GM10266 (cell line): ENCODE measurements around the gene EBNA1BP2.
"Not testable (repeated sequence)": the region's sequence is repeated elsewhere in the genome, so short reads cannot be mapped to it uniquely, and the experiment has no call there.

Experiments used
- DNase-seq: peaks from one replicate; pipeline ENCODE4 v3.0.0; 2012; ENCODE audit errors: extremely low spot score
- TF ChIP-seq, protein P1 (sequence below): IDR thresholded peaks from 2 replicates; pipeline ENCODE4 v1.5.1; 2012; ENCODE audit warnings: mild to moderate bottlenecking, low read depth; ENCODE audit not compliant: control insufficient read depth, insufficient read depth; ENCODE audit errors: missing control alignments

EBNA1BP2 gene, protein sequence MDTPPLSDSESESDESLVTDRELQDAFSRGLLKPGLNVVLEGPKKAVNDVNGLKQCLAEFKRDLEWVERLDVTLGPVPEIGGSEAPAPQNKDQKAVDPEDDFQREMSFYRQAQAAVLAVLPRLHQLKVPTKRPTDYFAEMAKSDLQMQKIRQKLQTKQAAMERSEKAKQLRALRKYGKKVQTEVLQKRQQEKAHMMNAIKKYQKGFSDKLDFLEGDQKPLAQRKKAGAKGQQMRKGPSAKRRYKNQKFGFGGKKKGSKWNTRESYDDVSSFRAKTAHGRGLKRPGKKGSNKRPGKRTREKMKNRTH

GRCh38 chr1:43171876-43172526, at the start of gene EBNA1BP2, which contains the start of gene CFAP57:
Gene EBNA1BP2, minus strand, starts transcription at chr1:43172290. Its CDS starts 172 bp downstream, at chr1:43172118.
Gene CFAP57, plus strand, starts transcription at chr1:43172330. Its CDS starts 424 bp downstream, at chr1:43172754.
- TF ChIP-seq, protein P1, sequence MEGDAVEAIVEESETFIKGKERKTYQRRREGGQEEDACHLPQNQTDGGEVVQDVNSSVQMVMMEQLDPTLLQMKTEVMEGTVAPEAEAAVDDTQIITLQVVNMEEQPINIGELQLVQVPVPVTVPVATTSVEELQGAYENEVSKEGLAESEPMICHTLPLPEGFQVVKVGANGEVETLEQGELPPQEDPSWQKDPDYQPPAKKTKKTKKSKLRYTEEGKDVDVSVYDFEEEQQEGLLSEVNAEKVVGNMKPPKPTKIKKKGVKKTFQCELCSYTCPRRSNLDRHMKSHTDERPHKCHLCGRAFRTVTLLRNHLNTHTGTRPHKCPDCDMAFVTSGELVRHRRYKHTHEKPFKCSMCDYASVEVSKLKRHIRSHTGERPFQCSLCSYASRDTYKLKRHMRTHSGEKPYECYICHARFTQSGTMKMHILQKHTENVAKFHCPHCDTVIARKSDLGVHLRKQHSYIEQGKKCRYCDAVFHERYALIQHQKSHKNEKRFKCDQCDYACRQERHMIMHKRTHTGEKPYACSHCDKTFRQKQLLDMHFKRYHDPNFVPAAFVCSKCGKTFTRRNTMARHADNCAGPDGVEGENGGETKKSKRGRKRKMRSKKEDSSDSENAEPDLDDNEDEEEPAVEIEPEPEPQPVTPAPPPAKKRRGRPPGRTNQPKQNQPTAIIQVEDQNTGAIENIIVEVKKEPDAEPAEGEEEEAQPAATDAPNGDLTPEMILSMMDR: no peak
- peak; percentile 87 for DNase-seq

DNA sequence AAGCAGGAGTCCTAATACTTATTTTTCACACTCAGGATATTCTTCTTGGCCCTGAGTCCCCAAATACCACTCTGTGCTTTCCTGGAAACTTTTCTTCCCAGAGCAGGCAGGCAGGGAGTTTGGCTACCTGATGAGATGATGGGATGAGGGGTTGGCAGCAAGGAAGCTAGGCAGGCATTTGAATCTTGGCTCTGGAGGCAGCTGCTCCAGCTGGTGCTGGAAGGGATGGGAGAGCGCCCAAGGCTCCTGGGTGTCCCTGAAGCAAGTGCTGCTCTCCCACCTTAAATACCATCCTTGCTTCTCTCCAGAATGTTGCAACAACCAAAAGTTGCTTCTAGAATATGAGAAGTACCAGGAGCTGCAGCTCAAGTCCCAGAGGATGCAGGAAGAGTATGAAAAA, 49.7 kb upstream of the EBNA1BP2 start:
- TF ChIP-seq, protein P1: no peak
- DNase-seq: no peak

GRCh38 chr1:43220905-43221778, 49.1 kb upstream of the EBNA1BP2 start:
- TF ChIP-seq, protein P1: no peak
- peak; percentile 50 for DNase-seq

GRCh38 chr1:43217747-43218146, 45.7 kb upstream of the EBNA1BP2 start:
- TF ChIP-seq, protein P1: no peak
- no peak for DNase-seq

- no peak for DNase-seq
- TF ChIP-seq, protein P1: no peak
Observed at GRCh38 chr1:43214501-43215444, 42.7 kb upstream of the EBNA1BP2 start.

DNA sequence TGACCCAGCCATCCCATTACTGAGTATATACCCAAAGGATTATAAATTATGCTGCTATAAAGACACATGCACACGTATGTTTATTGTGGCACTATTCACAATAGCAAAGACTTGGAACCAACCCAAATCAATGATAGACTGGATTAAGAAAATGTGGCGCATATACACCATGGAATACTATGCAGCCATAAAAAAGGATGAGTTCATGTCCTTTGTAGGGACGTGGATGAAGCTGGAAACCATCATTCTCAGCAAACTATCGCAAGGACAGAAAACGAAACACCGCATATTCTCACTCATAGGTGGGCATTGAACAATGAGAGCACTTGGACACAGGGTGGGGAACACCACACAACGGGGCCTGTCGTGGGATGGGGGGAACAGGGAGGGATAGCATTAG, 36.2 kb upstream of the EBNA1BP2 start:
- DNase-seq: not testable (repeated sequence)
